ENCODE measurements around the gene ZCWPW1.

The ZCWPW1 gene

GRCh38 chr7:100438172-100438571, 9.7 kb upstream of the ZCWPW1 start:
- Histone ChIP-seq H3K9me3 (ENCODE audit: insufficient read depth, low read length) (no peaks in the 10 kb centered on the region), H3K79me2 (ENCODE audit: insufficient read depth, low read length) (peaks cover 14% of the 10 kb centered on the region; the same call in 1 of the 2 replicates), H3K9ac (ENCODE audit: low read length) (no peak overlapping the region), H3K27ac (ENCODE audit: low read depth, low read length) (no peak overlapping the region), H3K36me3 (ENCODE audit: low read length) (no peaks in the 10 kb centered on the region), H3K27me3 (ENCODE audit: low read length) (no peaks in the 10 kb centered on the region), H3K4me3 (ENCODE audit: insufficient read depth, low read length, poor library complexity, severe bottlenecking) (no peak overlapping the region), H3F3A (ENCODE audit: insufficient read depth) (peaks cover 39% of the 10 kb centered on the region), H3K4me2 (ENCODE audit: low read depth, low read length, poor library complexity, severe bottlenecking) (no peak overlapping the region), H2AFZ (ENCODE audit: low read depth, low read length, severe bottlenecking) (no peak overlapping the region), H3K9me2 (replicated peaks; ENCODE audit: insufficient read depth, low read length) (no peaks in the 10 kb centered on the region), H4K20me1 (ENCODE audit: low read depth, low read length) (no peaks in the 10 kb centered on the region)
- TF ChIP-seq CTCF (IDR thresholded peaks at IDR 0.05; ENCODE audit: insufficient read depth, low read length, poor library complexity, severe bottlenecking) (no peak), EZH2phosphoT487 (conservative IDR thresholded peaks at IDR 0.05; ENCODE audit: low read length) (no peak)

- no peaks in the 10 kb centered on the region for H3K36me3 ChIP-seq (ENCODE audit: low read length)
- no peak for TF ChIP-seq EZH2phosphoT487 (conservative IDR thresholded peaks at IDR 0.05; ENCODE audit: low read length)
- TF ChIP-seq CTCF (IDR thresholded peaks at IDR 0.05; ENCODE audit: insufficient read depth, low read length, poor library complexity, severe bottlenecking), result no peak
- no peaks in the 10 kb centered on the region for H3K9me3 ChIP-seq (ENCODE audit: insufficient read depth, low read length)
- no peaks in the 10 kb centered on the region for H3K9me2 ChIP-seq (replicated peaks; ENCODE audit: insufficient read depth, low read length)
- no peaks in the 10 kb centered on the region for H4K20me1 ChIP-seq (ENCODE audit: low read depth, low read length)
- peak overlapping the region; percentile 96 for H3K9ac ChIP-seq (ENCODE audit: low read length)
- peaks cover 14% of the 10 kb centered on the region; the same call in 1 of the 2 replicates for H3K79me2 ChIP-seq (ENCODE audit: insufficient read depth, low read length)
- peaks cover 47% of the 10 kb centered on the region for H3F3A ChIP-seq (ENCODE audit: insufficient read depth)
- H2AFZ ChIP-seq (ENCODE audit: low read depth, low read length, severe bottlenecking), result no peak overlapping the region
- H3K4me2 ChIP-seq (ENCODE audit: low read depth, low read length, poor library complexity, severe bottlenecking), result peak overlapping the region; percentile 90
- H3K4me3 ChIP-seq (ENCODE audit: insufficient read depth, low read length, poor library complexity, severe bottlenecking), result no peak overlapping the region
- H3K27me3 ChIP-seq (ENCODE audit: low read length), result no peaks in the 10 kb centered on the region
- H3K27ac ChIP-seq (ENCODE audit: low read depth, low read length), result no peak overlapping the region
These were observed 8.9 kb upstream of the ZCWPW1 start for GRCh38 chr7:100437150-100438100.

- peaks cover 32% of the 10 kb centered on the region for H3K79me2 ChIP-seq (ENCODE audit: insufficient read depth, low read length)
- peaks cover 64% of the 10 kb centered on the region for H3F3A ChIP-seq (ENCODE audit: insufficient read depth)
- H4K20me1 ChIP-seq (ENCODE audit: low read depth, low read length), result no peaks in the 10 kb centered on the region
- no peaks in the 10 kb centered on the region for H3K9me3 ChIP-seq (ENCODE audit: insufficient read depth, low read length)
- H3K27ac ChIP-seq (ENCODE audit: low read depth, low read length), result peak overlapping the region; percentile 89
- H3K36me3 ChIP-seq (ENCODE audit: low read length), result no peaks in the 10 kb centered on the region
- no peak overlapping the region for H2AFZ ChIP-seq (ENCODE audit: low read depth, low read length, severe bottlenecking)
- peak overlapping the region; percentile 96 for H3K9ac ChIP-seq (ENCODE audit: low read length)
- no peak for TF ChIP-seq CTCF (IDR thresholded peaks at IDR 0.05; ENCODE audit: insufficient read depth, low read length, poor library complexity, severe bottlenecking)
- TF ChIP-seq EZH2phosphoT487 (conservative IDR thresholded peaks at IDR 0.05; ENCODE audit: low read length), result no peak
- H3K27me3 ChIP-seq (ENCODE audit: low read length), result no peaks in the 10 kb centered on the region
- no peaks in the 10 kb centered on the region for H3K9me2 ChIP-seq (replicated peaks; ENCODE audit: insufficient read depth, low read length)
- H3K4me3 ChIP-seq (ENCODE audit: insufficient read depth, low read length, poor library complexity, severe bottlenecking), result peak overlapping the region; percentile 95
- peak overlapping the region; percentile 90 for H3K4me2 ChIP-seq (ENCODE audit: low read depth, low read length, poor library complexity, severe bottlenecking)
These were observed 7.2 kb upstream of the ZCWPW1 start for GRCh38 chr7:100435401-100436304.
